Measurements from ENCODE around the gene SEMA7A.

Gene SEMA7A

DNA sequence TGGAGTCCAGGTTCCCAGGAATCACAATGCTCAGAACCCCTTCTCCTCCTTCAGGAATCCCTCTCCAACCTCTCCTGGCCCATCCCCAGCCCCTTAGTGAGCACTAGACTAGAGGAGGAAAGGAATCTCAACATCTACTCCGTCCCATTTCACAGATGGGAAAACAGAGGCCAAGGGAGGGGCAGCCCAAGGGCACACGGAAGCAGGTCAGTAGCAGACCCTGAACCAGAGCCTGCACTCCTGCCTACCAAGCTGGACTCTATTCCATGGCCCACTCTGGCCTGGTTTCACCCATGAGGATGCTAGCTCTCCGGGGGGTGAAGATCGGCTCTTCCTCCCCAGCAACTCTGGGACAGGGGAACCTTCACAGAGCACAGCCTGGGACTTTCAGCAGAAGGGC is 14.3 kb downstream of the SEMA7A start:
- DNase-seq (ENCODE audit: extremely low read depth in 1 of 2, low read depth in 1 of 2), result no peak

DNA sequence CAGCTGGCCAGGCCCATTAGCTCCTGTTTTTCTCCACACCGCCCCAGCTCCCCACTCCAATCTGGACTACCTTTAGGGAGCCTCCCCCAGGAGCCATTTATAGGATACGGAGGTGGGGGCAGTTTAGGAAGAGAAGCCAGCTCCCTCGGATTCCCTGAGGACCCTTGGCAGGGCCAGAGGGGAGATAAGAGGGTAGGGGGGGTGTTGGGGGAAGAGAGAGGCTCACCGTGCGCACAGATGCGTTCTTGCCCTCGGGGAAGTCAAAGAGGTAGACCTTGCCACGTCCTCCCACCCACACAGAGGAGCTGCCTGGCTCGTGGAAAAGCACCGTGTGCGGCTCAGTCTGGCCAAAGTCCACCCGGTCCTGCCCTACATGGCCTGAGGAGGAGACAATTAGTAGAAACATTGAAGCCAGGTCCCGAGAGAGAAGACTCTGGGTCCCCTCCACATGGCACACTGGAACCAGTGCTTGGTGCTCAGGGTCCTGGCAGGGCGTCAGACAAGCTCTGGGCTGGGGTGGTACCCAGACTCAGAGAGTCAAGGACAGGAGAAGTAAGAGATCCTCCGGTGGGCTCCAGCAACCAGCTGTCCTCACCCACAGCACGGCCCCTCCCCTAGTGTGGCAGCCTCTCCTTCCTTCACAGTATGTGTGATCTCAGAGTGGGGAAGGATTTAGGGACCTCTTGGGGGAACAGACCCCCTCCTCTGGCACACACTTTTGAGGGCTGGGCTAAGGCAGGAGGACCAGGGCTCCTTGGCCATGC is 15.0 kb downstream of the SEMA7A start:
- no peak for DNase-seq (ENCODE audit: extremely low read depth in 1 of 2, low read depth in 1 of 2)

DNA sequence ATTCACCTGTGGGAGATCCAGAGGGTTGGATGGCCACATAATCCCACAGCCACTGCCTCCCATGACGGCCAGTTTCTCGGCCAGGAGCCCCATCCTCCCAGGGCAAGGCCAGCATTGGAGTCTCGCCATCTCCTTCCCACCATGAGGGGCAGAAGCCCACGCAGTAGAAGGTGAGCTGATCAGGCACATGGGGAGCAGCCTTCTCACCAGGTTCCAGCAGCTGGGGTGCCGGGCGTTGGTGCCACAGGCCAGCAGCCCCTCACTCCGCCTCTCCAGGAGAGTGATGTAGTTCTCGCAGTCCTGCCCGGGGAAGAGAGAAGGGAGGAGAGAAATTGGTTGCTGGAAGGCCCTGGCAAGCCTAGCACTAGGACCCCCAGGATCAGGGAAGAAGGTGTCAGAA is 16.1 kb downstream of the SEMA7A start:
- DNase-seq (ENCODE audit: extremely low read depth in 1 of 2, low read depth in 1 of 2), result no peak

GRCh38 chr15:74417225-74417624 is 16.5 kb downstream of the SEMA7A start:
- no peak for DNase-seq (ENCODE audit: extremely low read depth in 1 of 2, low read depth in 1 of 2)

GRCh38 chr15:74415966-74416916 is 17.5 kb downstream of the SEMA7A start:
- no peak for DNase-seq (ENCODE audit: extremely low read depth in 1 of 2, low read depth in 1 of 2)

DNA sequence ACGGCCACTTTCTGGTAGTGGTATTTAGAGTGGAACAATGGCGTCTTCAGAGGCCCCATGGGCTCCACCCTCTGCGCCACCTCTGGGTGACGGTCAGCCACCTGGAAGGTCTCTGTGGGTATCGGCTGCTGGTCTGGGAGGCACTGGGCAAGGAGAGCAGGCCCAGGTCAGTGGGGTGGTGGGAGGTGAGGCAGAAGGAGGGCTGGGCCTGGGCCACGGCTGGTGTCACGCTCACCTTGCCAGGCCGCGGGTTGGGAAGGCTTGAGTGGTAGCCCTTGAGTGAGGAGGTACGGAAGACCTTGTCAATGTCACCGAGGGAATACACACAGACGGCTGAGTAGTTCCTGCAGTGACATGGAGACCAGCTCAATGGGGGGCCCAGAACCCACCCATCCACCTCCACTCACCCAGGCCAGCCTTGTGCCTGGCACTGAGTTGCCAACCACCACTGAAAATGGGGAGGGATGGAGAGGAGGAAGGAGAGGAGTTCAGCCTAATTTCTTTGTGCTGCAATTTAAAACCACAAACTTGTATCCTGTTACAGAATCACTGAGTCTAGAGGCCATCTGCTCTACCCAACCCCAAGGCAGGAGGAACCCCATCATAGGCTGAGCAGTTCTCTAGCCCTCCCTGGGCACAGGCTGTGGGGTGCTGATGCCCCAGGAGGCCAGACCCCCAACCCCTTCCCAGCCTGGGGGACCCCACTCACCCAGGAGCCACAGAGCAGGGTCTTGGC is 19.0 kb downstream of the SEMA7A start:
- no peak for DNase-seq (ENCODE audit: extremely low read depth in 1 of 2, low read depth in 1 of 2)

GRCh38 chr15:74414081-74414580 is 19.6 kb downstream of the SEMA7A start:
- no peak for DNase-seq (ENCODE audit: extremely low read depth in 1 of 2, low read depth in 1 of 2)

DNA sequence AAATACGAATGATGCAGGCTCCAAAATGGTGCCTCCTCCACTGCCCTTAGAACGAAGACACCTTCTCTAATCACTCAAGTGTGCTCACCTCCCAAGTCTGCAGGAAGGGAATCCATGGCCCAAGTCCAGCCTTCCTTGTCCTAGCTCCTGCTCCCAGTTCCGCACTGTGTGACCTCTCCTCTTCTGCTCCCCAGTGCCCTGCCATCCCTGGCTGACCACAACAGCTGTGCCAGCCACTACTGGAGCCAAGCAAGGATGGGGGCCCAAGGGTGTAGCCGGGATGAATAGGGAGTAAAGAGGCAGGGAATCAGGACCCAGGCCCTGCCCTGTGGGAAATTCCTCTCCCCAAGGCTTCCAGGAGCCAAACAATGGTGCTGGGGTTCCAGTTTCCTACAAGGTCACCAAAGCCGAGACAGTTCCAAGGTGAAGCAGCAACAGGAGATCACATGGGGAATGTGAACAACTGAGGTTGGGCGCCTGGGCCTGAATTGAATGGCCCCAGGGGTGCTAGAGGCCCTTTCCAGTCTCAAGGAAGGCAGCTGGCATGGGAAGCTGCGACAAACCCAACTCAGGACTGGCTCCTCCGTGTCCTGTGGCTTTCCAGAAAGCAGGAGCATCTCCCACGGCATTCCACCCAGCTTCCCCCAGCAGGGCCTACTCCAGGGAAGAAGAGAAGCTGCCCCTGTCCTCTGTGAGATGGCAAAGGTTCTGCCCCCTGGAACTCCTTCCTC is 20.2 kb downstream of the SEMA7A start:
- no peak for DNase-seq (ENCODE audit: extremely low read depth in 1 of 2, low read depth in 1 of 2)

GRCh38 chr15:74412159-74412558 is 21.6 kb downstream of the SEMA7A start:
- no peak for DNase-seq (ENCODE audit: extremely low read depth in 1 of 2, low read depth in 1 of 2)

DNA sequence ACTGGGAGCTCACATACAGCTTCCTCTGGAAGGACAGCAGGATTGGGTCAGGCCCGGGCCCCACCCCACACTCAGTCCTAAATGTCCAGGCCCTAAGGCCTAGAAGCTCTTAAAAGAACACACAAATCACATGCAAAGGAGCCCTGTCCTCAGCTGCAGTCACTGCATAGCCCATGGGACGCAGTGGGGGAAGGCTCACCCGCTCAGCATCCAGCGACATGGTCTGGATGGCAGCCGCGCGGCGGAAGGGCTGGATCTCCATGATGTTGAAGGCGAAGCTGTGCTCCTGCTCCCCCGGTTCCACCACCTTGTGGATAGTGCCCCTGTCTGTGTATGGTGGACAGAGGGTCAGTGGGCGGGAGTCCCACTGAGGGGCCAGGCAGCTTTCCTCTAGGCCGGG is 22.1 kb downstream of the SEMA7A start:
- DNase-seq (ENCODE audit: extremely low read depth in 1 of 2, low read depth in 1 of 2), result no peak

GRCh38 chr15:74410502-74410901 is 23.3 kb downstream of the SEMA7A start:
- DNase-seq (ENCODE audit: extremely low read depth in 1 of 2, low read depth in 1 of 2), result no peak

DNA sequence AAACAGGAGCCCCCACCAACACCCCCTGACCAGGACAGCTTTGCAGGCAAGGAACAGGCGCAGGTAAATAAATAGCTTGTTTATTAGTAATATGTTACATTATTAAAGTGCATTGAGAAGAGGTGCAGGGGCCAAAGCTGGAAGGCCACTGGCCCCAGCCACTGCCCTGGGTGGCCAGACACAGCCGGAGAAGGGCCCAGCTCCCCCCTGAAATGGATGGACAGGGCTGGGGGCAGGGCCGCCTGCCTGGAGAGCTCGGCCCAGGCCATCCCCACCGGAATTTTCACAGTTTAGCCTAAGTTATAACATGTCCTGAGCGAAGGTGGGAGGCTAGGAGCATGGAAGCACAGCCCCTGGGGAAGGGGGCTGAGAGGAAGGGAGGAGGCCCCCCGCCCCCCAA is 24.5 kb downstream of the SEMA7A start:
- DNase-seq (ENCODE audit: extremely low read depth in 1 of 2, low read depth in 1 of 2), result no peak

- no peak for DNase-seq (ENCODE audit: extremely low read depth in 1 of 2, low read depth in 1 of 2)
Observed at GRCh38 chr15:74408815-74409214, 24.9 kb downstream of the SEMA7A start.

DNA sequence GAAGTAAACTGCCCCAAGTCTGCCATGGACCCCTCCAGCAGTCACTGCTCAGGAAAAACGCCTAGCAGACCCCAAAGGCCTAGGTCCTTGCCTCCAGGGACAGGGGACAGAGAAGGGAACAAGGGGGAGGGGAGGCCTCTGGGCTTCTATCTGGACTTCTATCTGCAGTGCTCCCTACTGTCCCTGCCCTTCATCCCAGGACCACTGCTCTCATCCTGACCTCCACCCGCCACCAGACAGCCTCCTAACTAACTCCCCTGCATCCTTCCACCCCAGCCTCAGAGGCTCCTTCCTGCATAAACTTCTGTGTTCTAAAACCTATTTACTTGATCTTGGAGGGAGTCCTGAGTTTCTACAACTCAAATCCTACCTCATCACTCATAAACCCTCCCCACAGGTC is 25.4 kb downstream of the SEMA7A start:
- no peak for DNase-seq (ENCODE audit: extremely low read depth in 1 of 2, low read depth in 1 of 2)

DNA sequence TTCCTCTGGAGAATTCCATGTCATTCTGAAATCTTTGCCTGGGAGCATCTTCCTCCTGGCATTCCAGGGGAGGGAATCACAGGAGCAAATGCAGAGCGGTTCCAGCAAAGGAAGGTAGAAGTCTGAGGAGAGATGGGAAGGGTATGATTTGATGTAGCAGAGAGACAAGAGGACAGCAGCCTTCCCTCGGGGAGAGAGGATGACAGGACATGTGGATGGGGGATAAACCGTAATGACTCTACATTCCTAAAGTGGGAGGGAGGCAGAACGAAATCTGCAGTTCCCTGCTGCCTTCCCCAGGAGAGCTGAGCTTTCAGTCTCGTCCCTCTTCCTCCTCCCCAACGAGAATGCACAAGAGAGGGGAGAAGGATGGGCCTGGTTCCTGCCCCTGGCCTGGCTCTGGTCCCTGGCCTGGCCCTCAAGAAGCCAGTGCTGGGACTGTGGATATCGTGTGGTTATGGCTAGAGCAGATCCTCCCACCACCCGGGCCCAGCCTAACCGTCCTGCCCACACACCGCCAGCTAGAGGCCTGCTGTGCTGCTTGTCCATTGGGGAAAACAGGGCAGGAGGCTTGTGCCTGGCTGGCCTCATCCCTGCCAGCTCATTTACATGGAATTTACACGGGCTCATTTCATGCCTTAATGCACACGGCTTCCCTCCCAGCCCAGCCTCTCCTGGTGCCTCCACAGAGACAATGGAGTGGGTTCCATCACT is 26.6 kb downstream of the SEMA7A start:
- DNase-seq (ENCODE audit: extremely low read depth in 1 of 2, low read depth in 1 of 2), result no peak

DNA sequence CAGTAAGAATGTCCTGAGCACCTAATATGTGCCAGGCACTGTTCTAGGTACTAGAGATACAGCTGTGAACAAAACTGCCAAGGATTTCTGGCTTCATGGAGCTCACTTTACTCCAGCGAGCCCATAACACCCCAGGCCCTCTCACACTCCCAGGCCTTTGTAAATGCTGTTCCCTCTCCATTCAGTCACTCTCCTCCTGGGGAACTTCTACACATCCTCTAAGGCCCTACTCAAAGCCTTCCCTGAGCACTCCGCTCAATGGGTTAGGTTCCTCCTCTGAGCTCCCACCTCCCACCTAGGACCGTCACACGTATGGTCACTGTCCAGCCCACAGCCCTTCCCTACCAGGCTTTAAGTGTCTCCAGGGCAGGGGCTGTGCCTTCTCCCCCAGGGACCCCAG is 27.2 kb downstream of the SEMA7A start:
- DNase-seq (ENCODE audit: extremely low read depth in 1 of 2, low read depth in 1 of 2), result no peak

DNA sequence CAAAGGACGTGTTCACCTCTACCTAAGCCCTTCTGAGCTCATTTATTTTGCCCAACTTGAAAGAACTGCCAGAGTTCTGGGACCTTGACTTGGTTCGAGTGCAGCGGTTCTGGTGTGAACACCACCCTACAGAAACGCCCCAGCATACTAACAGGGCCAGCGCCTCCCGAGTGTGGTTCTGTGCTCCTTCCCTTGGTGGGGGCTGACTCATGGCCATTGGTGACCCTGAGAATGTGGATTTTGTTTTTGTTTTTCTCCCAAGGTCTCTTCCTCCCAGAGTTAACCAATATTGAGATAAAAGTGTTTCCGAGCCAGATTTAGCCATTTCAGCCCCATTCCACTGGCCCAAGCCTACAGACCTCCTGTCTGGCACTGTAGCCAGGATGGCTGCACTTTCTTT is 27.9 kb downstream of the SEMA7A start:
- no peak for DNase-seq (ENCODE audit: extremely low read depth in 1 of 2, low read depth in 1 of 2)

DNA sequence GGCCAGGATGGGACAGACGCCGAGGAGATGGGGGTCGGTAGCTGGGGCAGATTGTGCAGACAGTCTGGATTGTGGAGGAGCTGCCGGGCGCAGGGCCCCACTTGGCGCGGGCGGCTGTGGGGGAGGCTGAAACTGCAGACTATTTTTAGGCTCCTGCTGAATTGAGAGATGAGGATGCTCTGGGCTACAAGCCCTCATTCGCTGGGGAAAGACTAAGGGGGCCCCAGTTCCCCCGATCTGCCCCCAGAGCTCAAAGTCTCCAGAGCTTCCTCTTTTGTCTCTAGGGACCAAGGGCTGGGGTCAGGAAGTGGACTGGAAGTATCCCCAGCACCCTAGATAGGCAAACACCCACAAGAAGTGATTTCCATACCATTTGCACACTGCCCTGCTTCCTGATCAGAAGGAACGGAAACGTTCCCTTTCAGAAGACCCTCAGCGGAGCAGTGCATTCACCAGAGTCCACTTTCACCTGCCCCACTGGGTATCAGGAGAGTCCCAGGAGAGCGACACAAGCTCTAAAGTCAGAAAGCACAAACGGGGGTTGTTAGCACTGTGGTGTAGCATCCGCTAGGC is 29.7 kb downstream of the SEMA7A start:
- DNase-seq (ENCODE audit: extremely low read depth in 1 of 2, low read depth in 1 of 2), result no peak

GRCh38 chr15:74403588-74403919 is 30.2 kb downstream of the SEMA7A start:
- no peak for DNase-seq (ENCODE audit: extremely low read depth in 1 of 2, low read depth in 1 of 2)

Data from activated CD8-positive, alpha-beta memory T cell treated with anti-CD3 and anti-CD28 coated beads for 1 hour (primary cell).